Thyroid gland (tissue), 4 donors: Measurements from ENCODE around the gene HECTD4.

Experiments
- POLR2A ChIP-seq, 2 donors: fragments of 450-650 bp; IDR thresholded peaks; one replicate each; pipeline ENCODE4 v1.6.1; 2017; ENCODE audit warnings: antibody characterized with exemption in 2 of 2, mild to moderate bottlenecking in 2 of 2, moderate library complexity in 1 of 2
- TF ChIP-seq, protein P1 (sequence below), 6 experiments: fragments of 200-600 bp in 3 of 6; fragments of 450-650 bp in 3 of 6; sonication (generic) in 3 of 6; IDR thresholded peaks; one replicate each; pipeline ENCODE4 v1.5.1; 2016 to 2019; ENCODE audit warnings: antibody characterized with exemption in 6 of 6, mild to moderate bottlenecking in 2 of 6, inconsistent platforms in 1 of 6, moderate library complexity in 1 of 6

DNA sequence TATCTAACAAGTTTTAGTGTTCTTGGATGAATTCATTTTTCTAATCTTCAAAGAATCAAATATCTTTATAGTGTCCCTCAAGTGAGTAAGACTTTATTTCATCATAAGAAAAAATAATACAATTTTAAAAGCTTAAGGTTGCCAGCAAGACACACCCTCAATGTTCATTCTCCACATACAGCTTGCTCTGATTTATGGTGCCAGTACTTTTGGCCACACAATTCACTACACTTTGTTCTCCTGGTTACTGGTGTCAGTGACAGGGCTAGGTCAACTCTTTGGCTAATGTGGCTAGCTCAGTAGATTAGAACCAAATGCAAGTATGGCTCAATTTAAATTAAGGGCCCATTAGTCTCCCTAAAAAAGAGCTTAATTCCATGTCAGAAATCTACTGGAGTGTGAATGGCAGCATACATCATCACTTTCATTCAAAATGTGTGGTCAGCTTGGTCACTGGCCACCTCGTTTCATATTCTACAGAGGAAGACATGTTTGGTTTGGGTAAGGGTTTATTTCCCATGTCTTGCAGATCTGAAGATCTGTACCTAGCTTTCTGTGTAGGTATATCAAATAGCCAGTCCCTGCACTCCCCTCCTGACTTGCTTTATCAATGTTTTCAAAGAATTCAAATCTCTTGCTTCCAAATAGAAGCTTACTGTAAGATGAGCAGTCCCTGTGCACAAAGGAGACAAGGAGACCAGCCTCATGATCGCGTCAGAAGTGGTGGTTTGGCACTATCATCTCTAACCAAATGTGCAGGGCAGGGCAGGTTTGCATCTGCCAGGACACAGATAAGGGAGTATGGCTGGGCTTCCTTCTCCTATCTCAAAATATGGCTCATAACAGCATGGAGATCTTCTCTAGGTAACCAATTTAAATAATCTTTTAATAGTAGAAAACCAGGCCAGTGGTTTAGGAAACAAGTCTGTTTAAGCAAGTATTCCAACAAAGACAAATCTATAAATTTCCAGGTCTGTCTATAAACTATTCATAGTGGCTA is 31.3 kb downstream of the HECTD4 start:
- TF ChIP-seq, protein P1, sequence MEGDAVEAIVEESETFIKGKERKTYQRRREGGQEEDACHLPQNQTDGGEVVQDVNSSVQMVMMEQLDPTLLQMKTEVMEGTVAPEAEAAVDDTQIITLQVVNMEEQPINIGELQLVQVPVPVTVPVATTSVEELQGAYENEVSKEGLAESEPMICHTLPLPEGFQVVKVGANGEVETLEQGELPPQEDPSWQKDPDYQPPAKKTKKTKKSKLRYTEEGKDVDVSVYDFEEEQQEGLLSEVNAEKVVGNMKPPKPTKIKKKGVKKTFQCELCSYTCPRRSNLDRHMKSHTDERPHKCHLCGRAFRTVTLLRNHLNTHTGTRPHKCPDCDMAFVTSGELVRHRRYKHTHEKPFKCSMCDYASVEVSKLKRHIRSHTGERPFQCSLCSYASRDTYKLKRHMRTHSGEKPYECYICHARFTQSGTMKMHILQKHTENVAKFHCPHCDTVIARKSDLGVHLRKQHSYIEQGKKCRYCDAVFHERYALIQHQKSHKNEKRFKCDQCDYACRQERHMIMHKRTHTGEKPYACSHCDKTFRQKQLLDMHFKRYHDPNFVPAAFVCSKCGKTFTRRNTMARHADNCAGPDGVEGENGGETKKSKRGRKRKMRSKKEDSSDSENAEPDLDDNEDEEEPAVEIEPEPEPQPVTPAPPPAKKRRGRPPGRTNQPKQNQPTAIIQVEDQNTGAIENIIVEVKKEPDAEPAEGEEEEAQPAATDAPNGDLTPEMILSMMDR (IDR thresholded peaks at IDR 0.05) = no peak
- TF ChIP-seq POLR2A (IDR thresholded peaks at IDR 0.05) = no peak
